MM.1S (cell line): Measurements from ENCODE around the gene SFSWAP.

ENCODE experiments used
- DNase-seq: peaks from one replicate; pipeline ENCODE4 v3.0.0-alpha.2; 2015
- H2AFZ ChIP-seq: fragments of 300-600 bp; sonication (generic); 2 replicates; pipeline ENCODE4 v1.6.0; 2016; ENCODE audit warnings: antibody characterized with exemption, low read length
- H3F3A ChIP-seq: fragments of 300-600 bp; sonication (generic); 2 replicates; pipeline ENCODE4 v1.6.1; 2016; ENCODE audit warnings: mild to moderate bottlenecking, antibody characterized with exemption, low read length, moderate library complexity, mixed read lengths; ENCODE audit not compliant: insufficient read depth
- H3K27ac ChIP-seq: fragments of 300-600 bp; sonication (generic); 2 replicates; pipeline ENCODE4 v1.5.1; 2016; ENCODE audit warnings: mild to moderate bottlenecking, low read length
- H3K27me3 ChIP-seq: fragments of 300-600 bp; sonication (generic); replicated peaks from 2 replicates; pipeline ENCODE4 v1.6.0; 2016; ENCODE audit warnings: low read length; ENCODE audit not compliant: insufficient read depth
- H3K36me3 ChIP-seq: fragments of 300-600 bp; sonication (generic); replicated peaks from 2 replicates; pipeline ENCODE4 v1.6.1; 2016; ENCODE audit warnings: mild to moderate bottlenecking, low read length, mixed read lengths; ENCODE audit not compliant: insufficient read depth
- H3K4me1 ChIP-seq: fragments of 300-600 bp; sonication (generic); 2 replicates; pipeline ENCODE4 v1.6.1; 2016; ENCODE audit warnings: low read length, mixed read lengths
- H3K4me2 ChIP-seq: fragments of 300-600 bp; sonication (generic); 2 replicates; pipeline ENCODE4 v1.6.0; 2016; ENCODE audit warnings: low read depth, low read length
- H3K4me3 ChIP-seq: fragments of 300-600 bp; sonication (generic); 2 replicates; pipeline ENCODE4 v1.5.1; 2016; ENCODE audit warnings: low read length, mixed read lengths
- H3K79me2 ChIP-seq: fragments of 300-600 bp; sonication (generic); 2 replicates; pipeline ENCODE4 v1.6.1; 2016; ENCODE audit warnings: mixed run types, low read length, mixed read lengths
- H3K9ac ChIP-seq: fragments of 300-600 bp; sonication (generic); 2 replicates; pipeline ENCODE4 v1.6.1; 2016; ENCODE audit warnings: low read length, mixed read lengths
- H3K9me2 ChIP-seq: fragments of 300-600 bp; sonication (generic); replicated peaks from 2 replicates; pipeline ENCODE4 v1.6.1; 2016; ENCODE audit warnings: mild to moderate bottlenecking, low read length, mixed read lengths; ENCODE audit not compliant: insufficient read depth
- H3K9me3 ChIP-seq: fragments of 300-600 bp; sonication (generic); replicated peaks from 2 replicates; pipeline ENCODE4 v1.6.1; 2016; ENCODE audit warnings: mild to moderate bottlenecking, low read length, mixed read lengths; ENCODE audit not compliant: insufficient read depth
- H4K20me1 ChIP-seq: fragments of 300-600 bp; sonication (generic); 2 replicates; pipeline ENCODE4 v1.6.1; 2016; ENCODE audit warnings: mild to moderate bottlenecking, low read length, moderate library complexity, mixed read lengths; ENCODE audit not compliant: insufficient read depth
- EZH2 ChIP-seq: fragments of 300-600 bp; sonication (generic); optimal IDR thresholded peaks from 2 replicates; pipeline ENCODE3; 2017; ENCODE audit warnings: low read depth, mild to moderate bottlenecking, antibody characterized with exemption, low read length, mixed read lengths
- EZH2phosphoT487 ChIP-seq: fragments of 300-600 bp; sonication (generic); IDR thresholded peaks from 2 replicates; pipeline ENCODE4 v1.6.1; 2018; ENCODE audit warnings: antibody characterized with exemption, low read length
- TF ChIP-seq, protein P1 (sequence below): fragments of 300-600 bp; sonication (generic); IDR thresholded peaks from 2 replicates; pipeline ENCODE4 v1.5.1; 2016; ENCODE audit warnings: antibody characterized with exemption, low read length, mixed read lengths

SFSWAP gene

DNA sequence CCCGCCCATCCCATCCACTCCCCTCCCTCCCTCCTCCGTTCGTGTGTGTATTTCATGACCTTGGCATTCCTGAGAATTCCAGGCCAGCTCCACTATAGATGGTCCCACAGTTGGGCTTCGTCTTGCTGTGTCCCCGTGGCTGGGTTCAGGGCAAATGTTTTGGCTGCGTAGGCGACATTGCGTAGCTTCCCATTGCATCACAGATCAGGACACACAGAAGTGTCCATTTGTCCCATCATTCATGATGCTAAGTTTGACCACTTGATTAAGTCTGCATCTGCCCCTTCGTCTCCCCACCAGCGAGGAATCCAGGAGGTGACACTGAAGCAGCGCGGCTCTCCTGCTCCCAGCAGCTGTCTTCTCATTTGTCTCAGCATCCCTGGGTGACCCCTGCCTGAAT is 78.7 kb downstream of the SFSWAP start:
- H4K20me1 ChIP-seq, result no peaks in the 10 kb centered on the region
- no peaks in the 10 kb centered on the region for H3K27me3 ChIP-seq
- no peak overlapping the region for H3K4me2 ChIP-seq
- no peaks in the 10 kb centered on the region for H3K9me2 ChIP-seq
- H3K9me3 ChIP-seq, result no peaks in the 10 kb centered on the region
- no peaks in the 10 kb centered on the region for H3F3A ChIP-seq
- DNase-seq, result no peak
- H3K4me3 ChIP-seq, result no peak overlapping the region
- H3K36me3 ChIP-seq, result no peaks in the 10 kb centered on the region
- no peak overlapping the region for H3K9ac ChIP-seq
- no peak overlapping the region for H2AFZ ChIP-seq
- no peaks in the 10 kb centered on the region for H3K79me2 ChIP-seq
- TF ChIP-seq EZH2phosphoT487 (no peak), EZH2 (no peak)
- TF ChIP-seq, protein P1, sequence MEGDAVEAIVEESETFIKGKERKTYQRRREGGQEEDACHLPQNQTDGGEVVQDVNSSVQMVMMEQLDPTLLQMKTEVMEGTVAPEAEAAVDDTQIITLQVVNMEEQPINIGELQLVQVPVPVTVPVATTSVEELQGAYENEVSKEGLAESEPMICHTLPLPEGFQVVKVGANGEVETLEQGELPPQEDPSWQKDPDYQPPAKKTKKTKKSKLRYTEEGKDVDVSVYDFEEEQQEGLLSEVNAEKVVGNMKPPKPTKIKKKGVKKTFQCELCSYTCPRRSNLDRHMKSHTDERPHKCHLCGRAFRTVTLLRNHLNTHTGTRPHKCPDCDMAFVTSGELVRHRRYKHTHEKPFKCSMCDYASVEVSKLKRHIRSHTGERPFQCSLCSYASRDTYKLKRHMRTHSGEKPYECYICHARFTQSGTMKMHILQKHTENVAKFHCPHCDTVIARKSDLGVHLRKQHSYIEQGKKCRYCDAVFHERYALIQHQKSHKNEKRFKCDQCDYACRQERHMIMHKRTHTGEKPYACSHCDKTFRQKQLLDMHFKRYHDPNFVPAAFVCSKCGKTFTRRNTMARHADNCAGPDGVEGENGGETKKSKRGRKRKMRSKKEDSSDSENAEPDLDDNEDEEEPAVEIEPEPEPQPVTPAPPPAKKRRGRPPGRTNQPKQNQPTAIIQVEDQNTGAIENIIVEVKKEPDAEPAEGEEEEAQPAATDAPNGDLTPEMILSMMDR, result no peak
- no peak overlapping the region for H3K27ac ChIP-seq
- no peaks in the 10 kb centered on the region for H3K4me1 ChIP-seq

DNA sequence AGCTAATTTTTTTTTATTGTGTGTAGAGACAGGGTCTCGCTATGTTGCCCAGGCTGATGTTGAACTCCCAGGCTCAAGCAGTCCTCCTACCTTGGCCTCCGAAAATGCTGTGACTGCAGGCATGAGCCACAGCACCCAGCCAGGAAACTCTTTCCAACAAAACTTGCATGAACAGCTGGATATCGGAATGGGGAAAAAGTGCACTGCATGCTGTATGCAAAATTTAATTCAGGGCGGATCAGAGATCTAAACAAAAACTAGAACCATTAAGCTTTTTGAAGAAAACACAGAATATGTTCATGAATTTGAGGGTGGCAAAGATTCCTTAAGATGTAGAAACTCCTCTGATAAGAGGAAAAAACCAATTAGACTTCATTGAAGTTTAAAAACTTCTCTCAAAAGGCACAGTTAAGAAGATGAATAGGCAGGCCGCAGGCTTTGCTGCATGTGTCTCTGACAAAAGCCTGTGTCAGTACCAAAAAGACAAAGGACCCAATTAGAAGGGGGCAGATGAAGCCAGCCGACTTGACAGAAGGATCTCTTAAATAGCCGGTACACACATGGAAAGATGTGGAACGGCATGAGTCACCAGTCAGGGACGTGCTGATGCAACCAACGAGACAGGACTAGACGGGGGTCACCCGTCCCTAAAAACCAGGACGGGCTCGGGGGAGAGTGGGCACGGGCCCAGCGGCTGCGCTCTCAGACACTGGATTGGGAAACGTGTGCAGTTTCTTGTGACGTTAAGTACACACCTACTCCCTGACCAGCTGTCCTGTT is 82.5 kb downstream of the SFSWAP start:
- no peaks in the 10 kb centered on the region for H4K20me1 ChIP-seq
- no peaks in the 10 kb centered on the region for H3K4me1 ChIP-seq
- H3K27ac ChIP-seq, result no peak overlapping the region
- no peak overlapping the region for H2AFZ ChIP-seq
- TF ChIP-seq, protein P1, result no peak
- TF ChIP-seq EZH2 (no peak), EZH2phosphoT487 (no peak)
- H3K27me3 ChIP-seq, result no peaks in the 10 kb centered on the region
- H3K9me2 ChIP-seq, result no peaks in the 10 kb centered on the region
- H3K9ac ChIP-seq, result no peak overlapping the region
- H3K9me3 ChIP-seq, result no peaks in the 10 kb centered on the region
- H3K36me3 ChIP-seq, result no peaks in the 10 kb centered on the region
- H3F3A ChIP-seq, result no peaks in the 10 kb centered on the region
- no peak overlapping the region for H3K4me3 ChIP-seq
- H3K79me2 ChIP-seq, result no peaks in the 10 kb centered on the region
- no peak overlapping the region for H3K4me2 ChIP-seq
- DNase-seq, result no peak

DNA sequence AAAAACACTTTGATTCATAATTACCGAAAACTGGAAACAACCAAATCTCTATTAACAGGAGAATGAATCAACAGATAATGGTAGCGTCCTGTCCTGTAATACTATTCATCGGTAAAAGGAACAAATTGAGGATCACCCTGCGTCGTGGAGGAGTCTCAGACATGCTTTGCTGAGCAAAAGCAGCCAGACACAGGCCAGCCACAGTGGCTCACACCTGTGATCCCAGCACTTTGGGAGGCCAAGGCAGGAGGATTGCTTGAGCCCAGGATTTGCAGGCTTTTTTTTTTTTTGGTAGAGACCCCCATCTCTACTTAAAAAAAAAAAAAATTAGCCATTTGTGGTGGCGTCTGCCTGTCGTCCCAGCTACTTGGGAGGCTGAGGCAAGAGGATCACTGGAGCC is 83.2 kb downstream of the SFSWAP start:
- no peak overlapping the region for H2AFZ ChIP-seq
- no peak overlapping the region for H3K9ac ChIP-seq
- no peak for DNase-seq
- no peaks in the 10 kb centered on the region for H3K27me3 ChIP-seq
- no peaks in the 10 kb centered on the region for H3K79me2 ChIP-seq
- TF ChIP-seq EZH2, result no peak
- TF ChIP-seq, protein P1, result no peak
- no peak for TF ChIP-seq EZH2phosphoT487
- H3K4me3 ChIP-seq, result no peak overlapping the region
- H4K20me1 ChIP-seq, result no peaks in the 10 kb centered on the region
- H3F3A ChIP-seq, result no peaks in the 10 kb centered on the region
- no peaks in the 10 kb centered on the region for H3K36me3 ChIP-seq
- H3K4me1 ChIP-seq, result no peaks in the 10 kb centered on the region
- no peaks in the 10 kb centered on the region for H3K9me3 ChIP-seq
- H3K4me2 ChIP-seq, result no peak overlapping the region
- H3K27ac ChIP-seq, result no peak overlapping the region
- no peaks in the 10 kb centered on the region for H3K9me2 ChIP-seq
